NCI-H2227 treated with DMSO at 0.1 percent for 48 hours (cell line): ENCODE results near the gene TYK2.

Experiments
- DNase-seq: peaks from one replicate; lab custom pipeline; 2025; lab: John Stamatoyannopoulos, UW

Gene TYK2

GRCh38 chr19:10333758-10334587, 46.4 kb downstream of the TYK2 start:
- no peak for DNase-seq

DNA sequence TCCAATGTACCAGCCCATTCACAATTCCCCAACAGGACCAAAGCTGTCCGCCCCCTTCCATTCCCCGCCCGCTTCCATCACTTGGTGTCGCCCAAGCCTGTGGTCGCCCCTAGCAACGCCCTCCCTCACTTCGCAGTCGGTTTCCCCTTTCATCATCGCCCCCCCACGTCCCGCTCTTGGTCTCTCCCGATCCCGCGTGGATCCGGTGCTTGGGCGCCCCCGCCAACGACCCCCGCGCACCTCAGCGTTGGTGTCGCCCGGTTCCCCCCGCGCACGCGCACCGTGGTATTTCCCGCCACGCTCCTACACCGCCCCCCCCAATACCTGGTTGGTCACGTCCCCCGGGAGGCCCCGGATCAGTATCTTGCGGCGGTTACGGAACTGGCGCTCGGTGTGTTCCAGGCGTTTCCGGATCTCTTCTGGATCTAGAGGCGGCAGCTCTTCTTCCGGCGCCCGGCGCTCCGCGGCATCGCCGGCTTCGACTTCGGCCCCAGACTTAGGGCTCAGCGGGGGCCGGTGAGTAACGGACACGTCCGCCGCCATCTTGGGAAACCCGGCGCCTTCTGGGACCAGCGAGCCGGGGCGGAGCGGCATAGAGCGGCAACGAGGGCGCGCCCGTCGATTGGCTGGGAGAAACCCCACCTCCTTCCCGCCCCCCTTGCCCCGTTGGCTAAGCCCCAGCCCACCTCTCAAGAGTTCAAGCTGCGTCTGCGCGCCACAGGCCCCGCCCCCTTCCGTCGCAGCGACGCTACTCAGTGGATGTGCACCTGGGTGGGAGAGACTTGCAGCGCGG, 47.2 kb downstream of the TYK2 start, which contains the start of gene RAVER1:
TSS of gene RAVER1 (minus strand) at position 565 of the 793 bp plus-strand sequence. CDS start at position 543, 22 bp downstream.
- peak; percentile 88 for DNase-seq

GRCh38 chr19:10332158-10332964, 48.0 kb downstream of the TYK2 start:
- no peak for DNase-seq

GRCh38 chr19:10329555-10329954, 50.8 kb downstream of the TYK2 start:
- DNase-seq: no peak

GRCh38 chr19:10328558-10329429, 51.6 kb downstream of the TYK2 start:
- DNase-seq: no peak

- DNase-seq: no peak
Measured at GRCh38 chr19:10327793-10328192, 52.6 kb downstream of the TYK2 start.

GRCh38 chr19:10325732-10326131, 54.6 kb downstream of the TYK2 start:
- no peak for DNase-seq

- DNase-seq: no peak
Measured at GRCh38 chr19:10321874-10322835, 58.2 kb downstream of the TYK2 start.

- DNase-seq: no peak
Measured at GRCh38 chr19:10321417-10321797, 59.0 kb downstream of the TYK2 start.

GRCh38 chr19:10320602-10321416, 59.6 kb downstream of the TYK2 start:
- no peak for DNase-seq

GRCh38 chr19:10318807-10319682, 61.3 kb downstream of the TYK2 start:
- no peak for DNase-seq

DNA sequence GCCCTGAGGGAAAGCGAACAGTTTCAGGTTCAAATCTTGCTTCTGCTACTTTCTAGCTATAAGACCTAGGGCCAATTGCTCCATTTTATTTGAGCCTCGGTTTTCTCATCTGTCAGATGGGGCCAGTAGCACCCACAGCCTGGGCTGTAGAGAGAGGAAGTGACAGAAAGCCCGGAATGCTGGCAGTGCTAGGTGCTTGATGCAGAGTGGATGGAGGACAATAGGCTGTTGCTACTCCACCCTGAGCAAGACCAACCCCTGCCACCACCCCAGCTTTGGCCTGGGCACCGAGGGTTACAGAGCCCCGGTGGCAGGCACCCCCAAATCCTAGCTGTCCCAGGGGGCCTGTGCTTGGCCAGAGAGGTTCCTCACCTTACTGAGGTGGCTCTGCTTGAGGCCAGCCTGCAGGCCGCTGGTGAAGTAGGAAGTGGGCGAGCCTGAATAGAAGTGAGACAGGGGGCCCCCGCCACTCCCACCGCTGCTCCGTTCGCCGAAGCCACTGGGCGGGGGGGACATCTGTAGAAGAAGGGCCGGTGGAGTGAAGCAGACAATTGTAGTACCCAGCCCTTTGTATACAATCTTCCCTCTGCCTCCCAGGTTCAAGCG, 62.4 kb downstream of the TYK2 start:
- DNase-seq: no peak

DNA sequence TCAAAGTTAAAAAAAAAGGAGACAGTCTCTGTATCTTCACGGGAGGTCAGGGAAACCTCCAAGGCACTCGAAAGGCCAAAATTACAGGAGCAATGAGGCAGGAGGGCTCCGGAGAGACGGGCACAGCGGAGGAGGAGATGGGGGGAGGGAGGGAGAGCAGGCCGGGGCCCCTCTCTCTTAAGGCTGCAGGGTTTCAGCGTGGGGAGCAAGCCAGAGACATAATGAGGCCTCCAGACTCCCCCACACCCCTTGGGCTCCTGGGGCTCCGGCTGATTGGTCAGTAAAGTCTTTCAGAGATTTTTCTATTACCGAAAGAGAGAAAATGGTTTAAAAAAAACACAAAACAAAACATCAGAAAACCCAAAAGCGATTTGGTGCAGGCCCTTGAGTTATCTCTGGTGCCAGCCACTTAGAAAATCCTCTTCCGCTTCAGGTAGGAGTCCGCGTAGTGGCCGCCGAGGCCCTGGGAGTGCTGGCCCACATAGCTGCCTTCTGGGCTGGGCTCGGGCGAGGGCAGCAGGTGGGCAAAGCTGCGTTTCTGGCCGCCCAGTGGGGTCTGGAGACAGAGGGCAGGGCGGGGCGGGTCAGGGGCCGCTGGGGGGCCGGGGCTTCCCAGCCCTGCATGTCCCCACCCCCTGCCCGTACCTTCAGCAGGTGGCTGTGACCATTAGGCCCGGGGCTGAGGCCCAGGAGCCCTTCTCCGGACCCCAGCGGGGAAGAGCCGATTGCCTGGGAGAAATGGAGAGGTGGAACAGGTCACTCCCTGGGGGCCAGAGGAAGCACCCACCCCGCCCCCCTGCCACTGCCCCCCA, 63.1 kb downstream of the TYK2 start:
- no peak for DNase-seq

DNA sequence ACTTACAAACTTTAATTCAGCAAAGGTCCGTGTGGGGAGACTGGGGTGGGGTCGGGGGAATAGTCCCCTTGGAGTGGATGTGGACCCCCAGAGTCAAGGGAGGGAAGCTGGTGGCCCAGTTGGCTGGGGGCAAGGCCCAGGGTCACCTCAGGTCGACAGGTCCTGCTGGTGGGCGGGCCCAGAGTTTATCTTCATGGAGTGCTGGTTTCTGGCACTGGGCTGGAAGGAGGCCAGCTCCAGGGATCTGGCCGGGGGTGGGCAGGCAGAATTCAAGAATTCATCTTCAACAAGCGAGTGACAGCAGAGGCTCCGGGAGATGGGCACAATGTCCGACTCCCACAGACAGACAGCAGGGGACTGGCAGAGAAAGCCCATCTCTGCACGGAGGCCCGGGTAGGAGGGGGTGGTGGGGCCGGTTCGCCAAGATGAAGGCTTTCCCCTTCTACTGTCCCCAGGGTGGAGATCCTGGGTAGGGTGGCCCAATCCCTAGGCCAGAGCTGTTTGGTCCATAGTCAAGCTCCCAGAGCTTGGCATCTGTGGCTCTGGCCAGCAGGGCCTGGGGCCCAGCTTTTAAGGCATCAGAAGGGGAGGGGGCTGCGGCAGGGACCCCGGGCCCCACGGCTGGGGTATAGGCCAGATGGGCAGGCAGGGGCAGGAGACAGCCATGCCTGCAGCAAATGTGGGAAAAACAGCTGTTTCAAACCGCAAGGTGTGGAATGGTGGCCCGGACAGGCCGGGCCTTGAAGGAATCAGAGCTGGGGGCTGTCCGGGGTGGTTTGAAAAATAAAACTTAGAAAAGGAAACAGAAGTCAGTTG, 63.9 kb downstream of the TYK2 start:
- no peak for DNase-seq

- DNase-seq: peak; percentile 64
Measured at GRCh38 chr19:10315335-10316214, 64.8 kb downstream of the TYK2 start, which contains the start of gene FDX2. TSS of gene FDX2 (minus strand) at chr19:10316015. CDS start at chr19:10315996, 19 bp downstream.
